Dendritic cell treated with granulocyte-macrophage colony-stimulating factor and Interleukin-4, amounts not matched to agents 40 ng/mL and 50 ng/mL, for 4 days (primary cell): Measurements from ENCODE around the gene LRP6.

Source experiments
- H3K27ac Mint-ChIP-seq: one replicate; pipeline ENCODE4 v1.8.0; 2022; ENCODE audit warnings: mild to moderate bottlenecking, mixed read lengths
- H3K27me3 Mint-ChIP-seq: one replicate; pipeline ENCODE4 v1.8.0; 2022; ENCODE audit warnings: mild to moderate bottlenecking, mixed read lengths
- H3K36me3 Mint-ChIP-seq: one replicate; pipeline ENCODE4 v1.8.0; 2022; ENCODE audit warnings: low read depth, mixed read lengths
- H3K4me1 Mint-ChIP-seq: one replicate; pipeline ENCODE4 v1.8.0; 2022; ENCODE audit warnings: low read depth, mixed read lengths
- H3K4me3 Mint-ChIP-seq: one replicate; pipeline ENCODE4 v1.8.0; 2022; ENCODE audit warnings: mild to moderate bottlenecking, moderate library complexity, mixed read lengths
- H3K9me3 Mint-ChIP-seq: one replicate; pipeline ENCODE4 v1.8.0; 2022; ENCODE audit warnings: mixed read lengths
- intact Hi-C: fragments of 100-400 bp; cut with micrococcal nuclease; formaldehyde crosslinking; loops from one replicate; pipeline ENCODE4 v1.15.0; 2022

Gene LRP6

GRCh38 chr12:12244341-12244740 lies 22.5 kb downstream of the LRP6 start:
- Mint-ChIP-seq H3K4me3 (no peak overlapping the region), H3K4me1 (no peaks in the 10 kb centered on the region), H3K36me3 (no peaks in the 10 kb centered on the region), H3K9me3 (no peaks in the 10 kb centered on the region), H3K27me3 (peaks cover 4% of the 10 kb centered on the region), H3K27ac (no peak overlapping the region)
- intact Hi-C loops: no loop called here

GRCh38 chr12:12240662-12241340 lies 26.0 kb downstream of the LRP6 start:
- Mint-ChIP-seq H3K9me3 (no peaks in the 10 kb centered on the region), H3K27me3 (peaks cover 4% of the 10 kb centered on the region), H3K27ac (no peak overlapping the region), H3K36me3 (no peaks in the 10 kb centered on the region), H3K4me1 (no peaks in the 10 kb centered on the region), H3K4me3 (no peak overlapping the region)
- intact Hi-C loops: no loop called here

GRCh38 chr12:12239127-12239526 lies 27.7 kb downstream of the LRP6 start:
- H3K27me3 Mint-ChIP-seq: peaks cover 4% of the 10 kb centered on the region
- no peaks in the 10 kb centered on the region for H3K9me3 Mint-ChIP-seq
- no peaks in the 10 kb centered on the region for H3K4me1 Mint-ChIP-seq
- H3K4me3 Mint-ChIP-seq: no peak overlapping the region
- H3K36me3 Mint-ChIP-seq: no peaks in the 10 kb centered on the region
- H3K27ac Mint-ChIP-seq: no peak overlapping the region
- intact Hi-C loops: no loop called here

GRCh38 chr12:12238605-12239004 lies 28.2 kb downstream of the LRP6 start:
- intact Hi-C loops: no loop called here
- no peak overlapping the region for H3K27ac Mint-ChIP-seq
- H3K4me1 Mint-ChIP-seq: no peaks in the 10 kb centered on the region
- peaks cover 4% of the 10 kb centered on the region for H3K27me3 Mint-ChIP-seq
- no peak overlapping the region for H3K4me3 Mint-ChIP-seq
- H3K9me3 Mint-ChIP-seq: no peaks in the 10 kb centered on the region
- H3K36me3 Mint-ChIP-seq: no peaks in the 10 kb centered on the region

- Mint-ChIP-seq H3K27ac (no peak overlapping the region), H3K4me1 (no peaks in the 10 kb centered on the region), H3K9me3 (no peaks in the 10 kb centered on the region), H3K4me3 (no peak overlapping the region), H3K36me3 (no peaks in the 10 kb centered on the region), H3K27me3 (peaks cover 2% of the 10 kb centered on the region)
- intact Hi-C loops: no loop called here
These were observed 29.9 kb downstream of the LRP6 start for GRCh38 chr12:12236896-12237295.

DNA sequence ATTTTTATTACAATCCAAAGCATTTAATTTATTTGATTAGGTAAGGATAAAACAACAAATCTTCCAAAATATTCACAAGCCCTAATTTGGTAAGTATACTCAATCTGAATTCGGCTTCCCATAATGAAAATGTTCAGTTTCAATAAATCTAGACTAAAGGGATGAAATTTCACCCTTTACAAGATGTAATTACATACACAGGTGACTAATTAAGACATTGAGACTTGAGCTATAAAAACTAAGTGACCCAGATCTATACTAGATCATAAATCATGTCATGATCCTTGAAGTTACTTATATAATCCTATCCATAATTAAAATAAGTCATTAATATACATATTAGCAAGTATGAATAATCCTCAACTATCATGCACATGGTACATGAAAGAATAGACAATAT lies 36.6 kb downstream of the LRP6 start:
- H3K36me3 Mint-ChIP-seq: no peaks in the 10 kb centered on the region
- no peak overlapping the region for H3K4me3 Mint-ChIP-seq
- intact Hi-C loops: no loop called here
- H3K27me3 Mint-ChIP-seq: no peaks in the 10 kb centered on the region
- no peaks in the 10 kb centered on the region for H3K4me1 Mint-ChIP-seq
- no peak overlapping the region for H3K27ac Mint-ChIP-seq
- H3K9me3 Mint-ChIP-seq: no peaks in the 10 kb centered on the region

DNA sequence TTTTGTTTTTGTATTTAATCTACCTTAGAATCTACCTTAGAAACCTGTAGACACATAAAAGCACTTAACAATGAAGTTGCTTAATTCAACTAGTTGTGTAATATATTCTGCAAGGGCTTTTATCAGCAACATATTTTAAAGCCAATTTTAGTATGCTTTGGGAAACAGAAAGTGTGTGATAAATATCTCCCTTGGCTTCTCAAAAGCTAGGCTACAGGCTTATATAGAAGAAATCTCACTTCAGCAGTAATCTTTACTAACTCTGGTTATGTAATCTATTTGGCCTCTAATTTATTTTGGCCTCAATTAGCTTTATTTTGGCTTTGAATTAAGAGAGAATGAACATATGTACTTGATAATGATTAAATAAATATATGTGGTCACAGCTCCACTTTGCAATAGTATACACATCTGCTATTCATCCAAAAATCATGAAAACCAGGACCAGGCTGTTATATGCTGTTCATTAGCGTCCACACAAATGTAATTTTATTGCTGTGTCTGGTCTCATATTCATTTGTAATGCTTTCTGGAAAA lies 37.2 kb downstream of the LRP6 start:
- H3K9me3 Mint-ChIP-seq: no peaks in the 10 kb centered on the region
- no peak overlapping the region for H3K4me3 Mint-ChIP-seq
- no peaks in the 10 kb centered on the region for H3K36me3 Mint-ChIP-seq
- intact Hi-C loops: no loop called here
- no peaks in the 10 kb centered on the region for H3K4me1 Mint-ChIP-seq
- no peak overlapping the region for H3K27ac Mint-ChIP-seq
- H3K27me3 Mint-ChIP-seq: no peaks in the 10 kb centered on the region

DNA sequence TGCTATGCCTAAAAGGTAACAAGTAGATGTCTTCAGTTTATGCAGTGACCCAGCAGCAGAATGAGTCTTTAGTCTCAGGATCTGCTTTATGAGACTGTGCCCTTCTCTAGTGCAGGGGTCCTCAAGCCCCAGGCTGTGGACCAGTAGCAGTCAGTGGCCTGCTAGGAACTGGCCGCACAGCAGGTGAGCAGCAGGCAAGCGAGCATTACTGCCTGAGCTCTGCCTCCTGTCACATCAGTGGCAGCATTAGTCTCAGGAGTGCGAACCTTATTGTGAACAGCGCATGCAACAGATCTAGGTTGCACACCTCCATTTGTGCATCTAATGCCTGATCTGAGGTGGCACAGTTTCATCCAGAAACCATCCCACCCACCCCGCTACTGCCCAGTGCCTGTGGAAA lies 38.4 kb downstream of the LRP6 start:
- no peaks in the 10 kb centered on the region for H3K36me3 Mint-ChIP-seq
- no peak overlapping the region for H3K4me3 Mint-ChIP-seq
- no peaks in the 10 kb centered on the region for H3K4me1 Mint-ChIP-seq
- no peaks in the 10 kb centered on the region for H3K27me3 Mint-ChIP-seq
- H3K27ac Mint-ChIP-seq: no peak overlapping the region
- intact Hi-C loops: no loop called here
- H3K9me3 Mint-ChIP-seq: no peaks in the 10 kb centered on the region

DNA sequence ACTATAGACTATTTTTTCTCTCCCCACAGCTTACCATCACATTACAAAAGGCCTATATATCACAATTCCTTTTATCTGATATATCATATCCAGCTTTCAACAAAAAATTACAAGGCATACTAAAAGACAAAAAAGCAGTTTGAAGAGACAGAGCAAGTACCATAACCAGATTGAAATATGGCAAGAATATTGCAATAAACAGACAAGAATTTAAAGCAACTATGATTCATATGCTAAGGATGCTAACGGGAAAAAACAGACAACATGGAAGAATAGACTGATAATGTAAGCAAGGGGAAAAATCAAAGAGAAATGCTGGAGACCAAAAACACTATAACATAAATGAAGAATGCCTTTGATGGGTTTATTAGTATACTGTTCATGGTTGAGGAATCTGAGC lies 40.7 kb downstream of the LRP6 start:
- Mint-ChIP-seq H3K4me1 (no peaks in the 10 kb centered on the region), H3K36me3 (no peaks in the 10 kb centered on the region), H3K9me3 (no peaks in the 10 kb centered on the region), H3K27me3 (no peaks in the 10 kb centered on the region), H3K4me3 (no peak overlapping the region), H3K27ac (no peak overlapping the region)
- intact Hi-C loops: no loop called here

- H3K27ac Mint-ChIP-seq: no peak overlapping the region
- no peaks in the 10 kb centered on the region for H3K4me1 Mint-ChIP-seq
- intact Hi-C loops: no loop called here
- H3K27me3 Mint-ChIP-seq: no peaks in the 10 kb centered on the region
- no peaks in the 10 kb centered on the region for H3K36me3 Mint-ChIP-seq
- no peak overlapping the region for H3K4me3 Mint-ChIP-seq
- H3K9me3 Mint-ChIP-seq: no peaks in the 10 kb centered on the region
These were observed 42.5 kb downstream of the LRP6 start for GRCh38 chr12:12224240-12224940.

- H3K27me3 Mint-ChIP-seq: peaks cover 2% of the 10 kb centered on the region
- no peaks in the 10 kb centered on the region for H3K9me3 Mint-ChIP-seq
- H3K4me3 Mint-ChIP-seq: no peak overlapping the region
- intact Hi-C loops: no loop called here
- H3K27ac Mint-ChIP-seq: no peak overlapping the region
- no peaks in the 10 kb centered on the region for H3K4me1 Mint-ChIP-seq
- no peaks in the 10 kb centered on the region for H3K36me3 Mint-ChIP-seq
These were observed 45.3 kb downstream of the LRP6 start for GRCh38 chr12:12221560-12221959.

GRCh38 chr12:12219664-12220063 lies 47.2 kb downstream of the LRP6 start:
- Mint-ChIP-seq H3K4me1 (no peaks in the 10 kb centered on the region), H3K36me3 (no peaks in the 10 kb centered on the region), H3K9me3 (no peaks in the 10 kb centered on the region), H3K27ac (no peak overlapping the region), H3K27me3 (peaks cover 2% of the 10 kb centered on the region), H3K4me3 (no peak overlapping the region)
- intact Hi-C loops: no loop called here

- H3K27me3 Mint-ChIP-seq: peaks cover 2% of the 10 kb centered on the region
- H3K9me3 Mint-ChIP-seq: no peaks in the 10 kb centered on the region
- H3K36me3 Mint-ChIP-seq: no peaks in the 10 kb centered on the region
- intact Hi-C loops: no loop called here
- H3K4me3 Mint-ChIP-seq: no peak overlapping the region
- H3K4me1 Mint-ChIP-seq: no peaks in the 10 kb centered on the region
- H3K27ac Mint-ChIP-seq: no peak overlapping the region
These were observed 49.9 kb downstream of the LRP6 start for GRCh38 chr12:12217018-12217359.

DNA sequence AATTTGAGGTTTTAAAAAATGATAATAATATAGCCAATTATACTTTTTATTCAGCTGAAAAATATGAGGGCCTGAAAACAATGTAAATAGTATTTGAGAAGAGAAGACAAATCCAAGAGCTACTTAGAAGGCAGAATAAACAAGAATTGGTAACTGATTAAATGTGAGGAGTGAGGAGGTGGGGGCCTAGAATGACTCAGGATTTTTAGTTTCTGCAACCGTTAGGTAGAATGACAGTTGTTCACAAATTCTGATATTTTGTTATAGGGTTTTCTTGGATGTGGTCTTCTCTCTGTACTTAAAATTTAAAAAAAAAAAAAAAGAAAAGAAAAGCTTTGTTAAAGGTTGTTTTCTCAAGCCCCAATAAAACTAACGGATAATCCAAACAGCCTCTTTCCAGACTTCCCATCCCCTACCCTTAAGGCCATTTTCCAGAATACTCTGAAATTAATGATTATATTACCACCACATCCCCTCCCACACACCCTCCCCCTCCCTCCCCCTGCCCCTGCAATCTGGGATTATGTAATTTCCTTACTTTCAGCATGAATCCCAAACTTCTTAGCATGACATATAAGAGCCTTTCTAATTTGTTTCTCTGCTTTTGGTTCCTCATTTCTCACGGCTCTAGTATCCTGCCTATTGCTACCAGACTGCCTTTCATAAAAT lies 50.4 kb downstream of the LRP6 start:
- Mint-ChIP-seq H3K27me3 (peaks cover 2% of the 10 kb centered on the region), H3K9me3 (no peaks in the 10 kb centered on the region), H3K36me3 (no peaks in the 10 kb centered on the region), H3K4me3 (no peak overlapping the region), H3K4me1 (no peaks in the 10 kb centered on the region), H3K27ac (no peak overlapping the region)
- intact Hi-C loops: no loop called here
